ENCODE measurements around the gene CDK13. TPM values are rescaled to one million over a fixed set of nuclear protein-coding genes. Genes with fewer than 3 reads are reported as not detected.

CDK13 gene
- total RNA-seq, 1 donor: 67.3 TPM

DNA sequence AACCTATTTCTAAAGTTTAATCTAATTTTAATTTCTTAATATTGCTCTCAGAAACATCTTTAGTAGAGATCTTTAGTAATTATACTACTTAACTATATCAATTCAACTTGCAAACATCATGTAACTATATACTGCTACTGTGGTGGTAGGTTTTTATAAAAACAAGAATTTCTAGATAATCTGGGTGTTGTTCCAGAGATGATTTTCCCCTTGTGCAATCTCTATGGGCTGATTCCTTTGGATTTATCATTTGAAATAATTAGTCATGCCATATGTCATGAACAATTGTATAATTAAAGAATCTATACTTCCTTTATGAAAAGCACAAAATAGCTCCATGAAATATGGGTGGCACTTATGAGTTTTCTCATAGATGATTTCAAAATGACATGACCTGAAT, 23.9 kb upstream of the CDK13 start:
- TF ChIP-seq, protein P1, sequence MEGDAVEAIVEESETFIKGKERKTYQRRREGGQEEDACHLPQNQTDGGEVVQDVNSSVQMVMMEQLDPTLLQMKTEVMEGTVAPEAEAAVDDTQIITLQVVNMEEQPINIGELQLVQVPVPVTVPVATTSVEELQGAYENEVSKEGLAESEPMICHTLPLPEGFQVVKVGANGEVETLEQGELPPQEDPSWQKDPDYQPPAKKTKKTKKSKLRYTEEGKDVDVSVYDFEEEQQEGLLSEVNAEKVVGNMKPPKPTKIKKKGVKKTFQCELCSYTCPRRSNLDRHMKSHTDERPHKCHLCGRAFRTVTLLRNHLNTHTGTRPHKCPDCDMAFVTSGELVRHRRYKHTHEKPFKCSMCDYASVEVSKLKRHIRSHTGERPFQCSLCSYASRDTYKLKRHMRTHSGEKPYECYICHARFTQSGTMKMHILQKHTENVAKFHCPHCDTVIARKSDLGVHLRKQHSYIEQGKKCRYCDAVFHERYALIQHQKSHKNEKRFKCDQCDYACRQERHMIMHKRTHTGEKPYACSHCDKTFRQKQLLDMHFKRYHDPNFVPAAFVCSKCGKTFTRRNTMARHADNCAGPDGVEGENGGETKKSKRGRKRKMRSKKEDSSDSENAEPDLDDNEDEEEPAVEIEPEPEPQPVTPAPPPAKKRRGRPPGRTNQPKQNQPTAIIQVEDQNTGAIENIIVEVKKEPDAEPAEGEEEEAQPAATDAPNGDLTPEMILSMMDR (IDR thresholded peaks at IDR 0.05; ENCODE audit: insufficient read depth, low read length): no peak
- DNase-seq (ENCODE audit: low read depth): no peak
- no peak overlapping the region for H3K4me3 ChIP-seq (ENCODE audit: low read depth, low read length)

- TF ChIP-seq, protein P1 (IDR thresholded peaks at IDR 0.05; ENCODE audit: insufficient read depth, low read length): no peak
- DNase-seq (ENCODE audit: low read depth): no peak
- no peak overlapping the region for H3K4me3 ChIP-seq (ENCODE audit: low read depth, low read length)
Observed at GRCh38 chr7:39927018-39927417, 23.0 kb upstream of the CDK13 start.

- DNase-seq (ENCODE audit: low read depth): no peak
- TF ChIP-seq, protein P1 (IDR thresholded peaks at IDR 0.05; ENCODE audit: insufficient read depth, low read length): no peak
- H3K4me3 ChIP-seq (ENCODE audit: low read depth, low read length): no peak overlapping the region
Observed at GRCh38 chr7:39934132-39934531, 15.9 kb upstream of the CDK13 start.

GRCh38 chr7:39936761-39937160, 13.3 kb upstream of the CDK13 start:
- no peak for DNase-seq (ENCODE audit: low read depth)
- TF ChIP-seq, protein P1 (IDR thresholded peaks at IDR 0.05; ENCODE audit: insufficient read depth, low read length): no peak
- H3K4me3 ChIP-seq (ENCODE audit: low read depth, low read length): no peak overlapping the region

- no peak for DNase-seq (ENCODE audit: low read depth)
- TF ChIP-seq, protein P1 (IDR thresholded peaks at IDR 0.05; ENCODE audit: insufficient read depth, low read length): no peak
- H3K4me3 ChIP-seq (ENCODE audit: low read depth, low read length): no peak overlapping the region
Observed at GRCh38 chr7:39937366-39938153, 12.5 kb upstream of the CDK13 start.

- H3K4me3 ChIP-seq (ENCODE audit: low read depth, low read length): no peak overlapping the region
- no peak for DNase-seq (ENCODE audit: low read depth)
- TF ChIP-seq, protein P1 (IDR thresholded peaks at IDR 0.05; ENCODE audit: insufficient read depth, low read length): no peak
Observed at GRCh38 chr7:39942883-39943282, 7.2 kb upstream of the CDK13 start.

GRCh38 chr7:39946693-39947092, 3.4 kb upstream of the CDK13 start:
- no peak overlapping the region for H3K4me3 ChIP-seq (ENCODE audit: low read depth, low read length)
- no peak for DNase-seq (ENCODE audit: low read depth)
- TF ChIP-seq, protein P1 (IDR thresholded peaks at IDR 0.05; ENCODE audit: insufficient read depth, low read length): no peak

Measured in fibroblast of the aortic adventitia (primary cell).